KMS-11 (cell line): ENCODE results near the gene MEIOC.

Experiments
- H2AFZ ChIP-seq: fragments of 200-600 bp; sonication (generic); 2 replicates; pipeline ENCODE4 v1.6.1; 2016; ENCODE audit warnings: antibody characterized with exemption, mixed run types, low read depth
- H3K27ac ChIP-seq: fragments of 200-600 bp; sonication (generic); 2 replicates; pipeline ENCODE4 v1.6.1; 2016; ENCODE audit warnings: mild to moderate bottlenecking, mixed run types
- H3K27me3 ChIP-seq: fragments of 200-600 bp; sonication (generic); 2 replicates; pipeline ENCODE4 v1.6.1; 2017; ENCODE audit warnings: mild to moderate bottlenecking, low read depth, mixed run types, moderate library complexity; ENCODE audit not compliant: insufficient read depth
- H3K36me3 ChIP-seq: fragments of 200-600 bp; sonication (generic); 2 replicates; pipeline ENCODE4 v1.6.1; 2017; ENCODE audit warnings: mild to moderate bottlenecking, mixed run types; ENCODE audit not compliant: insufficient read depth
- H3K4me1 ChIP-seq: fragments of 200-600 bp; sonication (generic); 2 replicates; pipeline ENCODE4 v1.6.1; 2016; ENCODE audit warnings: mild to moderate bottlenecking, low read depth, mixed run types; ENCODE audit not compliant: poor library complexity, severe bottlenecking
- H3K4me2 ChIP-seq: fragments of 200-600 bp; sonication (generic); 2 replicates; pipeline ENCODE4 v1.7.0; 2016; ENCODE audit warnings: mild to moderate bottlenecking, mixed run types
- H3K4me3 ChIP-seq: fragments of 200-600 bp; sonication (generic); IDR thresholded peaks from 2 replicates; pipeline ENCODE4 v1.6.1; 2017; ENCODE audit warnings: low read depth, low read length, mixed read lengths; ENCODE audit not compliant: insufficient read depth
- H3K79me2 ChIP-seq: fragments of 200-600 bp; sonication (generic); 2 replicates; pipeline ENCODE4 v1.6.1; 2016; ENCODE audit warnings: low read depth, mixed run types; ENCODE audit not compliant: insufficient read depth
- H3K9ac ChIP-seq: fragments of 200-600 bp; sonication (generic); 2 replicates; pipeline ENCODE4 v1.6.1; 2016; ENCODE audit warnings: mild to moderate bottlenecking, mixed run types
- H4K20me1 ChIP-seq: fragments of 200-600 bp; sonication (generic); 2 replicates; pipeline ENCODE4 v1.6.1; 2016; ENCODE audit warnings: mild to moderate bottlenecking, mixed run types; ENCODE audit not compliant: insufficient read depth
- CTCF ChIP-seq: fragments of 200-600 bp; sonication (generic); conservative IDR thresholded peaks from 2 replicates; pipeline ENCODE4 v1.6.1; 2017; ENCODE audit warnings: low read depth, mild to moderate bottlenecking, antibody characterized with exemption, low read length, moderate library complexity, mixed read lengths

The MEIOC gene

GRCh38 chr17:44655983-44656710, at the start of gene MEIOC:
TSS of gene MEIOC (plus strand) at chr17:44656468. CDS start at chr17:44656614, 146 bp downstream.
- Histone ChIP-seq H3K4me1 (no peaks in the 10 kb centered on the region), H3K9ac (no peak within 1 kb of the TSS), H3K27me3 (no peaks in the 10 kb centered on the region), H3K27ac (no peak within 1 kb of the TSS), H3K4me2 (no peak within 1 kb of the TSS), H3K4me3 (no peak within 1 kb of the TSS), H3K79me2 (no peaks in the 10 kb centered on the region), H4K20me1 (no peaks in the 10 kb centered on the region), H3K36me3 (no peaks in the 10 kb centered on the region), H2AFZ (no peak within 1 kb of the TSS)
- no peak for TF ChIP-seq CTCF

- Histone ChIP-seq H4K20me1 (no peaks in the 10 kb centered on the region), H3K27me3 (no peaks in the 10 kb centered on the region; the same call in 1 of the 2 replicates), H3K27ac (no peak overlapping the region), H3K4me3 (no peak overlapping the region), H3K4me2 (no peak overlapping the region), H3K4me1 (no peaks in the 10 kb centered on the region), H3K36me3 (no peaks in the 10 kb centered on the region), H3K9ac (no peak overlapping the region), H2AFZ (no peak overlapping the region), H3K79me2 (no peaks in the 10 kb centered on the region)
- no peak for TF ChIP-seq CTCF
Observed at GRCh38 chr17:44606658-44607057, 49.6 kb upstream of the MEIOC start.

- H3K27ac ChIP-seq: no peak overlapping the region
- TF ChIP-seq CTCF: no peak
- H3K4me3 ChIP-seq: no peak overlapping the region
- H3K9ac ChIP-seq: no peak overlapping the region
- no peaks in the 10 kb centered on the region for H4K20me1 ChIP-seq
- H3K4me1 ChIP-seq: no peaks in the 10 kb centered on the region
- H3K4me2 ChIP-seq: no peak overlapping the region
- H3K36me3 ChIP-seq: no peaks in the 10 kb centered on the region
- no peak overlapping the region for H2AFZ ChIP-seq
- no peaks in the 10 kb centered on the region for H3K79me2 ChIP-seq
- no peaks in the 10 kb centered on the region; the same call in 1 of the 2 replicates for H3K27me3 ChIP-seq
Observed at GRCh38 chr17:44607836-44608690, 48.2 kb upstream of the MEIOC start.

- no peaks in the 10 kb centered on the region; the same call in 1 of the 2 replicates for H3K27me3 ChIP-seq
- H3K4me1 ChIP-seq: no peaks in the 10 kb centered on the region
- no peak overlapping the region for H3K9ac ChIP-seq
- H4K20me1 ChIP-seq: no peaks in the 10 kb centered on the region
- no peaks in the 10 kb centered on the region for H3K36me3 ChIP-seq
- no peak overlapping the region for H3K4me2 ChIP-seq
- no peak overlapping the region for H3K4me3 ChIP-seq
- no peak overlapping the region for H3K27ac ChIP-seq
- H2AFZ ChIP-seq: no peak overlapping the region
- no peaks in the 10 kb centered on the region for H3K79me2 ChIP-seq
- no peak for TF ChIP-seq CTCF
Observed at GRCh38 chr17:44608727-44609435, 47.4 kb upstream of the MEIOC start.
